Stomach smooth muscle (tissue), 2 donors: ENCODE data around the gene OR2D3.
"Not testable (repeated sequence)": the region's sequence is repeated elsewhere in the genome, so short reads cannot be mapped to it uniquely, and the experiment has no call there.

Experiments used
- H3K27ac ChIP-seq: one replicate; pipeline ENCODE4 v1.7.0; 2013; ENCODE audit warnings: mild to moderate bottlenecking, low read length, inconsistent platforms
- H3K27me3 ChIP-seq, 2 donors: one replicate each; pipeline ENCODE4 v1.7.0; 2013; ENCODE audit warnings: low read length in 2 of 2; ENCODE audit not compliant: insufficient read depth in 2 of 2, control insufficient read depth in 1 of 2
- H3K36me3 ChIP-seq, 2 donors: one replicate each; pipeline ENCODE4 v1.7.0; 2013; ENCODE audit warnings: low read length in 2 of 2; ENCODE audit not compliant: control insufficient read depth in 2 of 2, insufficient read depth in 2 of 2
- H3K4me1 ChIP-seq: one replicate; pipeline ENCODE4 v1.7.0; 2013; ENCODE audit warnings: low read length; ENCODE audit not compliant: control insufficient read depth, insufficient read depth
- H3K4me3 ChIP-seq, 2 donors: one replicate each; pipeline ENCODE4 v1.7.0; 2013; ENCODE audit warnings: low read length in 2 of 2
- H3K9ac ChIP-seq, 2 donors: one replicate each; pipeline ENCODE4 v1.7.0; 2013; ENCODE audit warnings: low read length in 2 of 2, mild to moderate bottlenecking in 1 of 2
- H3K9me3 ChIP-seq, 2 donors: one replicate each; pipeline ENCODE4 v1.7.0; 2013; ENCODE audit warnings: low read length in 2 of 2; ENCODE audit not compliant: control insufficient read depth in 2 of 2
- donor health status: healthy.
- donor health status: Pancreatic carcinoma.

Gene OR2D3

GRCh38 chr11:6920702-6921101 lies at the start of gene OR2D3:
TSS of gene OR2D3 (plus strand) at chr11:6921002. CDS start at chr11:6921002, 0 bp downstream.
- H3K4me3 ChIP-seq = no peak within 1 kb of the TSS
- no peaks in the 10 kb centered on the region for H3K36me3 ChIP-seq
- no peak within 1 kb of the TSS for H3K9ac ChIP-seq
- H3K27me3 ChIP-seq = no peaks in the 10 kb centered on the region
- H3K27ac ChIP-seq = no peak within 1 kb of the TSS
- no peaks in the 10 kb centered on the region for H3K4me1 ChIP-seq
- H3K9me3 ChIP-seq = no peaks in the 10 kb centered on the region

- no peak overlapping the region for H3K27ac ChIP-seq
- no peak overlapping the region for H3K9ac ChIP-seq
- H3K4me1 ChIP-seq = no peaks in the 10 kb centered on the region
- H3K4me3 ChIP-seq = no peak overlapping the region
- no peaks in the 10 kb centered on the region for H3K27me3 ChIP-seq
- no peaks in the 10 kb centered on the region for H3K9me3 ChIP-seq
- H3K36me3 ChIP-seq = no peaks in the 10 kb centered on the region
Observed at GRCh38 chr11:6871278-6871677, 49.5 kb upstream of the OR2D3 start.

- peaks cover 0 to 5% of the 10 kb centered on the region in 2 donors for H3K9me3 ChIP-seq
- no peak overlapping the region for H3K9ac ChIP-seq
- H3K4me1 ChIP-seq = no peaks in the 10 kb centered on the region
- H3K4me3 ChIP-seq = no peak overlapping the region
- no peaks in the 10 kb centered on the region for H3K36me3 ChIP-seq
- H3K27me3 ChIP-seq = no peaks in the 10 kb centered on the region
- no peak overlapping the region for H3K27ac ChIP-seq
Observed at GRCh38 chr11:6875761-6876160, 45.0 kb upstream of the OR2D3 start.

GRCh38 chr11:6876325-6876724 lies 44.5 kb upstream of the OR2D3 start, which contains the start of gene OR10A4:
TSS of gene OR10A4 (plus strand) at chr11:6876625. CDS start at chr11:6876648, 23 bp downstream.
- no peak within 1 kb of the TSS for H3K4me3 ChIP-seq
- no peaks in the 10 kb centered on the region for H3K36me3 ChIP-seq
- no peak within 1 kb of the TSS for H3K9ac ChIP-seq
- H3K9me3 ChIP-seq = peaks cover 0 to 5% of the 10 kb centered on the region in 2 donors
- H3K27ac ChIP-seq = no peak within 1 kb of the TSS
- H3K4me1 ChIP-seq = no peaks in the 10 kb centered on the region
- H3K27me3 ChIP-seq = no peaks in the 10 kb centered on the region

GRCh38 chr11:6876914-6877313 lies 43.9 kb upstream of the OR2D3 start:
- no peaks in the 10 kb centered on the region for H3K27me3 ChIP-seq
- H3K9ac ChIP-seq = no peak overlapping the region
- no peak overlapping the region for H3K4me3 ChIP-seq
- H3K4me1 ChIP-seq = no peaks in the 10 kb centered on the region
- H3K36me3 ChIP-seq = no peaks in the 10 kb centered on the region
- no peak overlapping the region for H3K27ac ChIP-seq
- peaks cover 0 to 5% of the 10 kb centered on the region in 2 donors for H3K9me3 ChIP-seq

GRCh38 chr11:6882751-6883150 lies 38.1 kb upstream of the OR2D3 start:
- H3K4me3 ChIP-seq = no peak overlapping the region
- no peak overlapping the region for H3K27ac ChIP-seq
- H3K9ac ChIP-seq = no peak overlapping the region
- no peaks in the 10 kb centered on the region for H3K4me1 ChIP-seq
- no peaks in the 10 kb centered on the region for H3K36me3 ChIP-seq
- H3K27me3 ChIP-seq = peaks cover 0 to 2% of the 10 kb centered on the region in 2 donors
- H3K9me3 ChIP-seq = no peaks in the 10 kb centered on the region

GRCh38 chr11:6887711-6888110 lies 33.1 kb upstream of the OR2D3 start:
- not testable (repeated sequence) for H3K36me3 ChIP-seq, H3K27me3 ChIP-seq, H3K4me3 ChIP-seq, H3K4me1 ChIP-seq, H3K9ac ChIP-seq, H3K27ac ChIP-seq, H3K9me3 ChIP-seq

- Histone ChIP-seq H3K27me3 (peaks cover 0 to 2% of the 10 kb centered on the region in 2 donors), H3K9me3 (peaks cover 0 to 3% of the 10 kb centered on the region in 2 donors), H3K4me3 (no peak overlapping the region), H3K4me1 (no peaks in the 10 kb centered on the region), H3K27ac (no peak overlapping the region), H3K36me3 (no peaks in the 10 kb centered on the region), H3K9ac (no peak overlapping the region)
Observed at GRCh38 chr11:6888830-6889229, 32.0 kb upstream of the OR2D3 start.

GRCh38 chr11:6889835-6890234 lies 31.0 kb upstream of the OR2D3 start:
- H3K9ac ChIP-seq = no peak overlapping the region
- peaks cover 0 to 2% of the 10 kb centered on the region in 2 donors for H3K27me3 ChIP-seq
- H3K36me3 ChIP-seq = no peaks in the 10 kb centered on the region
- H3K4me1 ChIP-seq = no peaks in the 10 kb centered on the region
- H3K9me3 ChIP-seq = peaks cover 0 to 3% of the 10 kb centered on the region in 2 donors
- no peak overlapping the region for H3K4me3 ChIP-seq
- no peak overlapping the region for H3K27ac ChIP-seq

GRCh38 chr11:6892400-6892799 lies 28.4 kb upstream of the OR2D3 start, which contains the start of gene OR2D2:
TSS of gene OR2D2 (minus strand) at chr11:6892500. CDS start at chr11:6892500, 0 bp downstream.
- H3K27ac ChIP-seq = no peak within 1 kb of the TSS
- peaks cover 0 to 2% of the 10 kb centered on the region in 2 donors for H3K27me3 ChIP-seq
- H3K9ac ChIP-seq = no peak within 1 kb of the TSS
- peaks cover 0 to 3% of the 10 kb centered on the region in 2 donors for H3K9me3 ChIP-seq
- no peaks in the 10 kb centered on the region for H3K36me3 ChIP-seq
- H3K4me1 ChIP-seq = no peaks in the 10 kb centered on the region
- H3K4me3 ChIP-seq = no peak within 1 kb of the TSS

GRCh38 chr11:6894097-6894496 lies 26.7 kb upstream of the OR2D3 start:
- no peak overlapping the region for H3K9ac ChIP-seq
- H3K9me3 ChIP-seq = no peaks in the 10 kb centered on the region
- H3K36me3 ChIP-seq = no peaks in the 10 kb centered on the region
- peaks cover 0 to 2% of the 10 kb centered on the region in 2 donors for H3K27me3 ChIP-seq
- H3K27ac ChIP-seq = no peak overlapping the region
- H3K4me1 ChIP-seq = no peaks in the 10 kb centered on the region
- no peak overlapping the region for H3K4me3 ChIP-seq
